Keratinocyte (primary cell): Measurements from ENCODE around the gene CREB1. TPM values are rescaled to one million over a fixed set of nuclear protein-coding genes. Genes with fewer than 3 reads are reported as not detected.
"Not testable (repeated sequence)": the region's sequence is repeated elsewhere in the genome, so short reads cannot be mapped to it uniquely, and the experiment has no call there.

Experiments
- DNase-seq: peaks from one replicate; pipeline ENCODE4 v3.0.0-alpha.2; 2011; ENCODE audit warnings: low read depth, missing footprints, low spot score
- FAIRE-seq: peaks from 2 replicates; lab custom pipeline; 2011; peaks lifted over from hg19 to GRCh38; lab: Jason Lieb, UNC
- H2AFZ ChIP-seq: 2 replicates; pipeline ENCODE4 v1.6.0; 2012; ENCODE audit warnings: low read length, control low read depth, inconsistent platforms; ENCODE audit not compliant: control insufficient read depth
- H3K27ac ChIP-seq: 2 replicates; pipeline ENCODE4 v1.5.1; 2011; ENCODE audit warnings: low read length; ENCODE audit not compliant: control insufficient read depth, insufficient read depth
- H3K27me3 ChIP-seq: 3 replicates; pipeline ENCODE4 v1.6.0; 2011; ENCODE audit warnings: low read length; ENCODE audit not compliant: control insufficient read depth, insufficient read depth; ENCODE audit errors: extremely low read depth
- H3K36me3 ChIP-seq, 2 experiments: 2 replicates in 1 of 2; 3 replicates in 1 of 2; pipeline ENCODE4 v1.5.1; 2011; ENCODE audit warnings: low read length in 2 of 2, mild to moderate bottlenecking in 1 of 2; ENCODE audit not compliant: control insufficient read depth in 2 of 2, insufficient read depth in 2 of 2; ENCODE audit errors: extremely low read depth in 1 of 2
- H3K4me1 ChIP-seq: 3 replicates; pipeline ENCODE4 v1.5.1; 2011; ENCODE audit warnings: low read length; ENCODE audit not compliant: control insufficient read depth, insufficient read depth; ENCODE audit errors: extremely low read depth
- H3K4me2 ChIP-seq: 3 replicates; pipeline ENCODE4 v1.6.0; 2011; ENCODE audit warnings: low read depth, low read length; ENCODE audit not compliant: control insufficient read depth, insufficient read depth; ENCODE audit errors: extremely low read depth
- H3K4me3 ChIP-seq, 3 experiments: fragments of 200-600 bp in 1 of 3; sonication (generic) in 1 of 3; 2 replicates in 2 of 3; 3 replicates in 1 of 3; pipeline ENCODE4 v1.5.1; 2011 to 2016; ENCODE audit warnings: low read length in 3 of 3, mild to moderate bottlenecking in 3 of 3, control low read depth in 2 of 3, inconsistent platforms in 1 of 3, low read depth in 1 of 3, mixed read lengths in 1 of 3, mixed run types in 1 of 3, moderate library complexity in 1 of 3; ENCODE audit not compliant: control insufficient read depth in 2 of 3, insufficient read depth in 2 of 3; ENCODE audit errors: extremely low read depth in 1 of 3
- H3K79me2 ChIP-seq: 2 replicates; pipeline ENCODE4 v1.6.0; 2012; ENCODE audit warnings: low read length; ENCODE audit not compliant: control insufficient read depth, insufficient read depth
- H3K9ac ChIP-seq: 3 replicates; pipeline ENCODE4 v1.6.0; 2011; ENCODE audit warnings: low read length; ENCODE audit not compliant: control insufficient read depth, insufficient read depth; ENCODE audit errors: extremely low read depth
- H3K9me1 ChIP-seq: 3 replicates; pipeline ENCODE4 v1.6.0; 2011; ENCODE audit warnings: low read length; ENCODE audit not compliant: control insufficient read depth, insufficient read depth; ENCODE audit errors: extremely low read depth
- H3K9me3 ChIP-seq: 2 replicates; pipeline ENCODE4 v1.5.1; 2012; ENCODE audit warnings: low read depth, low read length; ENCODE audit not compliant: control insufficient read depth
- H4K20me1 ChIP-seq: 3 replicates; pipeline ENCODE4 v1.6.0; 2011; ENCODE audit warnings: low read length; ENCODE audit not compliant: control insufficient read depth, insufficient read depth; ENCODE audit errors: extremely low read depth
- CTCF ChIP-seq, 3 experiments: IDR thresholded peaks in 1 of 3; conservative IDR thresholded peaks in 1 of 3; optimal IDR thresholded peaks in 1 of 3; 2 replicates in 2 of 3; 3 replicates in 1 of 3; pipeline versions ENCODE3 to v1.5.1; 2011; ENCODE audit warnings: low read length in 3 of 3, mild to moderate bottlenecking in 3 of 3, moderate library complexity in 2 of 3, control low read depth in 1 of 3, inconsistent platforms in 1 of 3; ENCODE audit not compliant: insufficient read depth in 2 of 3; ENCODE audit errors: extremely low read depth in 1 of 3
- EZH2 ChIP-seq: IDR thresholded peaks from one replicate; pipeline ENCODE4 v1.6.1; 2012; ENCODE audit warnings: inconsistent platforms, mild to moderate bottlenecking, low read length, moderate library complexity
- dilution Hi-C: fragments of 300-500 bp; cut with MboI; formaldehyde crosslinking; loops from one replicate; pipeline ENCODE4 v1.7.0; 2020; ENCODE audit warnings: low sequenced_read_pairs; ENCODE audit not compliant: extremely low pct_ligation_motif_present
- polyA plus RNA-seq, 5 experiments: library from polyadenylated mRNA; depleted of rRNA in 3 of 5; stranded (reverse) in 3 of 5; stranded (forward) in 1 of 5; unstranded in 1 of 5; fragments of >200 nt; gene quantifications; 1 replicate in 1 of 5; 2 replicates in 3 of 5; 3 replicates in 1 of 5; pipeline versions ENCODE4 v1.2.1 to v1.2.3, GENCODE V29; 2011 to 2012; ENCODE audit warnings: missing spikeins in 2 of 5, low read depth in 1 of 5, low replicate concordance in 1 of 5

CREB1 gene
- polyA plus RNA-seq, 1 donor (not counting 4 experiments of a cell fraction or from before 2014, with no cell fraction given): 38.9 TPM

GRCh38 chr2:207640661-207641060 lies 110.9 kb downstream of the CREB1 start:
- no peak overlapping the region for H3K4me3 ChIP-seq
- H3K9me1 ChIP-seq: no peaks in the 10 kb centered on the region
- TF ChIP-seq EZH2 (no peak), CTCF (optimal IDR thresholded peaks at IDR 0.05 in 1 of 3, IDR thresholded peaks at IDR 0.05 in 1 of 3, conservative IDR thresholded peaks at IDR 0.05 in 1 of 3; ENCODE audit: extremely low read depth in 1 of 3, insufficient read depth in 2 of 3, low read length in 3 of 3) (no peak)
- H3K36me3 ChIP-seq: no peaks in the 10 kb centered on the region
- no peak overlapping the region for H3K9ac ChIP-seq
- H3K4me2 ChIP-seq: no peak overlapping the region
- H3K4me1 ChIP-seq: peaks cover 4% of the 10 kb centered on the region
- H3K79me2 ChIP-seq: no peaks in the 10 kb centered on the region
- H2AFZ ChIP-seq: no peak overlapping the region
- H3K9me3 ChIP-seq: no peaks in the 10 kb centered on the region
- DNase-seq (no peak), FAIRE-seq (no peak)
- no peak overlapping the region for H3K27ac ChIP-seq
- dilution Hi-C loops: no loop called here
- H3K27me3 ChIP-seq: no peaks in the 10 kb centered on the region
- H4K20me1 ChIP-seq: no peaks in the 10 kb centered on the region

GRCh38 chr2:207643892-207644291 lies 114.1 kb downstream of the CREB1 start:
- Histone ChIP-seq H3K79me2 (no peaks in the 10 kb centered on the region), H3K9me3 (no peaks in the 10 kb centered on the region), H3K4me3 (no peak overlapping the region), H3K9ac (no peak overlapping the region), H2AFZ (no peak overlapping the region), H4K20me1 (no peaks in the 10 kb centered on the region), H3K36me3 (no peaks in the 10 kb centered on the region), H3K27ac (no peak overlapping the region), H3K27me3 (no peaks in the 10 kb centered on the region), H3K4me2 (no peak overlapping the region), H3K4me1 (no peaks in the 10 kb centered on the region), H3K9me1 (no peaks in the 10 kb centered on the region)
- DNase-seq (no peak), FAIRE-seq (no peak)
- dilution Hi-C loops: no loop called here
- no peak for TF ChIP-seq EZH2
- no peak for TF ChIP-seq CTCF (optimal IDR thresholded peaks at IDR 0.05 in 1 of 3, IDR thresholded peaks at IDR 0.05 in 1 of 3, conservative IDR thresholded peaks at IDR 0.05 in 1 of 3; ENCODE audit: extremely low read depth in 1 of 3, insufficient read depth in 2 of 3, low read length in 3 of 3)

GRCh38 chr2:207646582-207646981 lies 116.8 kb downstream of the CREB1 start:
- DNase-seq, H3K27me3 ChIP-seq, H3K9me1 ChIP-seq, H4K20me1 ChIP-seq, H2AFZ ChIP-seq, H3K4me1 ChIP-seq, H3K9ac ChIP-seq, dilution Hi-C loops, H3K9me3 ChIP-seq, H3K4me2 ChIP-seq, H3K4me3 ChIP-seq, H3K36me3 ChIP-seq, H3K27ac ChIP-seq, H3K79me2 ChIP-seq, FAIRE-seq: not testable (repeated sequence)
